Thyroid gland (tissue), 4 donors: ENCODE measurements around the gene CABLES2.

Experiments
- POLR2A ChIP-seq, 2 donors: fragments of 450-650 bp; IDR thresholded peaks; one replicate each; pipeline ENCODE4 v1.6.1; 2017; ENCODE audit warnings: antibody characterized with exemption in 2 of 2, mild to moderate bottlenecking in 2 of 2, moderate library complexity in 1 of 2
- TF ChIP-seq, protein P1 (sequence below), 6 experiments: fragments of 200-600 bp in 3 of 6; fragments of 450-650 bp in 3 of 6; sonication (generic) in 3 of 6; IDR thresholded peaks; one replicate each; pipeline ENCODE4 v1.5.1; 2016 to 2019; ENCODE audit warnings: antibody characterized with exemption in 6 of 6, mild to moderate bottlenecking in 2 of 6, inconsistent platforms in 1 of 6, moderate library complexity in 1 of 6

DNA sequence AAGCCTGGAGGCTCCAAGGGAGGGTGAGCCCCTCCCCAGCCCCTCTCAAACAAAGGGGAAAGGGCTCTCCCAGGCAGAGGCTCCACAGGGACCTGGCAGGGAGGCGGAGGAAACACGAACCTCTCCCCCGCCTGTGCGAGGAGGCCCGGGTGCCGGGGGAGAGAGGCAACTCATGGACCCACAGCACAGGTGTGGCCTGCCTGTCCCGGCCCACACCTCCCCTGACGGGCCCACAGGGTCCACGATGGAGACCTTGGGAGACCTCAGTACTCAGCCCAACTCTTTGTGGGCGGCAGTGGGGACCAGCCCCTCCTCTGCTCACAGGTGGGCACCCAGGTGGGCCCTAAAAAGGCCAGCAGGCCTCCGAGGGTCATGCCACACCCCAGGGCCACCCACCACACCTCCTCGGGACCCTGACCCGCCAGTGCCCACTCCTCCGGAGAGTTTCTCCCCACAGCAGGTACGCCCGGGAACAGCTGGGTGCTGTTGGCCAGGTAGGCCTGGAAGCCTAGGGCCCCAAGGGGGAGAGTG, 52.2 kb downstream of the CABLES2 start:
- TF ChIP-seq, protein P1, sequence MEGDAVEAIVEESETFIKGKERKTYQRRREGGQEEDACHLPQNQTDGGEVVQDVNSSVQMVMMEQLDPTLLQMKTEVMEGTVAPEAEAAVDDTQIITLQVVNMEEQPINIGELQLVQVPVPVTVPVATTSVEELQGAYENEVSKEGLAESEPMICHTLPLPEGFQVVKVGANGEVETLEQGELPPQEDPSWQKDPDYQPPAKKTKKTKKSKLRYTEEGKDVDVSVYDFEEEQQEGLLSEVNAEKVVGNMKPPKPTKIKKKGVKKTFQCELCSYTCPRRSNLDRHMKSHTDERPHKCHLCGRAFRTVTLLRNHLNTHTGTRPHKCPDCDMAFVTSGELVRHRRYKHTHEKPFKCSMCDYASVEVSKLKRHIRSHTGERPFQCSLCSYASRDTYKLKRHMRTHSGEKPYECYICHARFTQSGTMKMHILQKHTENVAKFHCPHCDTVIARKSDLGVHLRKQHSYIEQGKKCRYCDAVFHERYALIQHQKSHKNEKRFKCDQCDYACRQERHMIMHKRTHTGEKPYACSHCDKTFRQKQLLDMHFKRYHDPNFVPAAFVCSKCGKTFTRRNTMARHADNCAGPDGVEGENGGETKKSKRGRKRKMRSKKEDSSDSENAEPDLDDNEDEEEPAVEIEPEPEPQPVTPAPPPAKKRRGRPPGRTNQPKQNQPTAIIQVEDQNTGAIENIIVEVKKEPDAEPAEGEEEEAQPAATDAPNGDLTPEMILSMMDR (IDR thresholded peaks at IDR 0.05), result no peak
- no peak for TF ChIP-seq POLR2A (IDR thresholded peaks at IDR 0.05)
